Neural progenitor cell (in vitro differentiated cells): ENCODE results near the gene NAB2.

Source experiments
- EZH2 ChIP-seq: fragments of 200-600 bp; sonication (generic); IDR thresholded peaks from 2 replicates; pipeline ENCODE4 v1.6.1; 2017; ENCODE audit warnings: antibody characterized with exemption, mild to moderate bottlenecking, moderate library complexity
- TF ChIP-seq, protein P1 (sequence below): fragments of 200-600 bp; sonication (generic); IDR thresholded peaks from 2 replicates; pipeline ENCODE4 v1.5.1; 2017; ENCODE audit warnings: antibody characterized with exemption, mild to moderate bottlenecking

DNA sequence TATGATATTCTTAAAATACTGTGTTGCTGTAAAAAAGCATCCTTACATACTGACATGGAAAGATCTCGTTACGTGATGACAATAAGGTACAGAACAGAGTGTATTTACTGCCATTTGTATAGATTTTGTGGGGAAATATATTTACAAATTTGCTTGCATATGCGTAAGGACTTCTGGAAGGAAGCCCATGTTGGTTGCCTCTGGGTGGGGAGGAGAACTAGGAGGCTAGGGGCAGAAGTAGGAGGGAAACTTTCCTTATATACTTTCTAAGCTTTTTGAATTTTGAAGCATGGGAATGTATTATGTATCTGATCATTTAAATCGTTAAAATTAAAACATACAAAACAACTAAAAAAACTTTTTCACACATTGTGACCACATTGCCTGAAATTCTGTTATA is 48.7 kb upstream of the NAB2 start:
- TF ChIP-seq, protein P1, sequence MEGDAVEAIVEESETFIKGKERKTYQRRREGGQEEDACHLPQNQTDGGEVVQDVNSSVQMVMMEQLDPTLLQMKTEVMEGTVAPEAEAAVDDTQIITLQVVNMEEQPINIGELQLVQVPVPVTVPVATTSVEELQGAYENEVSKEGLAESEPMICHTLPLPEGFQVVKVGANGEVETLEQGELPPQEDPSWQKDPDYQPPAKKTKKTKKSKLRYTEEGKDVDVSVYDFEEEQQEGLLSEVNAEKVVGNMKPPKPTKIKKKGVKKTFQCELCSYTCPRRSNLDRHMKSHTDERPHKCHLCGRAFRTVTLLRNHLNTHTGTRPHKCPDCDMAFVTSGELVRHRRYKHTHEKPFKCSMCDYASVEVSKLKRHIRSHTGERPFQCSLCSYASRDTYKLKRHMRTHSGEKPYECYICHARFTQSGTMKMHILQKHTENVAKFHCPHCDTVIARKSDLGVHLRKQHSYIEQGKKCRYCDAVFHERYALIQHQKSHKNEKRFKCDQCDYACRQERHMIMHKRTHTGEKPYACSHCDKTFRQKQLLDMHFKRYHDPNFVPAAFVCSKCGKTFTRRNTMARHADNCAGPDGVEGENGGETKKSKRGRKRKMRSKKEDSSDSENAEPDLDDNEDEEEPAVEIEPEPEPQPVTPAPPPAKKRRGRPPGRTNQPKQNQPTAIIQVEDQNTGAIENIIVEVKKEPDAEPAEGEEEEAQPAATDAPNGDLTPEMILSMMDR, result no peak
- TF ChIP-seq EZH2, result no peak
